GM19239 (cell line): ENCODE data around the gene FAM181A.

Source experiments
- DNase-seq: peaks from one replicate; pipeline ENCODE4 v3.0.0; 2011; ENCODE audit warnings: low spot score; ENCODE audit not compliant: insufficient read length
- FAIRE-seq: peaks from 2 replicates; lab custom pipeline; 2011; peaks lifted over from hg19 to GRCh38; lab: Jason Lieb, UNC

The FAM181A gene

DNA sequence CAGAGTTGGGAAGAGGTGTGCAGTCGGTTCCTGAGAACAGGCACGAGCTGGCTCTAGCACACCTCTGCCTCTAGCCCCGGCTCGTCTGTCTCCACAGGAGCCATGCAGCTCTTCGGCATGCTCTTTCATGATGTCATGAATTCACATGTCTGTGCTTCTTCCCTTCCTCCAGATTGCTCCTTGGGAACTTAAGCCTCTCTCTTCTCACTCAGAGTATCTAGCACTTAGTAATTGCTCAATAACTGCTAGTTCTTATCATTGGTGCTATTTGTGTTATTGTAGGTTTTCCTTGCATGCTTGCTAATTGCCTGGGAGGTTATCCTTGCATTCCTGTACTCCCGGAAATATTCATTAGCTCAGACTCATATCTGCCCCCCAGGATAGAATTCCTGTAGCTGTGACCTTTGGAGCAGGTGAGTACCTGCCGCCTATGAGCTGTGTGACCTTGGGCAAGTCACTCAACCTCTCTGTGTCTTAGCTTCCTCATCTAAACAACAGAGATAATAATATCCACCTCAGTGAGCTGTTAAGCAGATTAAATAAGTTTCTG lies 19.5 kb downstream of the FAM181A start:
- FAIRE-seq (no peak), DNase-seq (no peak)

DNA sequence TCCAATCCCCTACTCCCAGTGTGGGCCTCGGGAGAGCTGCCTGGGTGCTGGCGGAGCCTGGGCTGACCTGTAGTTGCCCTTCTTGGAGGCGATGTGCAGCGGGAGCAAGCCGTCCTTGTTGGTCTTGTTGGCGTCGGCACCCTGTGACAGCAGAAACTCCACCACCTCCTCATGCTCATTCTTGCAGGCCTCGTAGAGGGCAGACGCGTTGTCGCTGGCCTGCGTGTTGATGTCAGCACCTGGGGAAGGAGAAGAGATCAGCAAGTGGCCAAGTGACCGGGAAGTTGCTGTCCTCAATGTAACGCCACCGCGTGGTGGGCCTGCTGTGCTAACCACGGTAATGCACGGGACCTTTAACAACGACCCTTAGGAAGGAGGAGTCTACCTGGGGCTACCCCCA lies 20.1 kb downstream of the FAM181A start:
- DNase-seq, result no peak
- no peak for FAIRE-seq

DNA sequence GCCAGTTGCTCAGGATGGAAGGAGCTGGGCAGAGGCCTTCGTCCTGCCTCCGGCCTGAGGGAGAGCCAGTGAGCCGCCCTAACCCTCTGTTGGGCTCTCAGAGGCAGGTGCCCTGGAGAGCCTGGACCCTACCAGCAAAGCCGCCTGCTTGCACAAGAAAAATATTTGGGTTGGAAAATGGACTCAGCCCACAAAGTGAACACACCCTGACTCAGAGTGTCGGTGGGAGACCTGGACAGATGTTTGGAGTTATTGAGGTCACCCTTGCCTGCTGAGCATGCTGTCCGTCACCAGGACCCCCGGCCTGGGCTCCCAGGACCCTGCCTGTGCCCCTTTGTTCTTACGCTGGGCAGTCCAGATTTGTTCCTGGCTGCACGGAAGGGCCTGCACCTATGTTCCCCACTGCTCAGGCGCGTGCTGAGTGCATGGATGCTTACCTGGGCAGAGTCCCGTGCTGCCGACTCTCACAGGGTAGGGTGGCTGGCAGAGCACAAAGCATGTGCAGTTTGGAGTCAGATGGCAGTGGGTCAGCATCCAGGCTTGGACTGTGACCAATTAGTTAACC lies 22.4 kb downstream of the FAM181A start:
- DNase-seq, result no peak
- FAIRE-seq, result no peak

DNA sequence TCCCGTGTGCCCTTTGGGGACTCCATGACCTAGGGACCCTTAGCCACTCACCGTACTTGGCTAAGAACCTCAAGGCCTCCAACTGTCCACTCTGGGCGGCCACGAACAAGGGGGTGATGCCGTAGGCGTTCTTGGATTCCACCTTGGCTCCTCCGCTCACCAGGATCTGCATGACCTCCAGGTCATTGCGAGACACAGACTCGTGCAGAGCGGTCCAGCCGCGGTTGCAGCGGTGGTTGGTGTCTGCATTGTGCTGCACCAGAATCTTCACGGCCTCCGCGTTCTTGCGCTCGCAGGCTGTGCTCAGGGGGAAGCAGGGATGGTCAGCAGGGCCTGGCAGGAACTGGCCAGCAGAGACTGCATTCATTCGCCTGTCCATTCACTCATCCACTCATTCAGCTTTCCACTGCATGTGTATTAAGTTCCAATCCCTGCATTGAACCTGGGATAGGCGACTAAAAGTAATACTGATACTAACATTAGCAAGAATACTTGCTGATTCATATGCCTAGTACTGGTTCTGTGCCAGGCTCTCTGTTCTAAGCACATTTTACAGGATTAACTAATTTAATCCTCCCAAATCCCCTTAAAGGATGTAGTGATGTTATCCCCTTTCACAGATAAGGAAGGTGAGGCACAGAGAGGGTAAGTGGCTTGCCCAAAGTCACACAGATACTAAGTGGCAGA lies 23.9 kb downstream of the FAM181A start:
- FAIRE-seq (no peak), DNase-seq (no peak)

DNA sequence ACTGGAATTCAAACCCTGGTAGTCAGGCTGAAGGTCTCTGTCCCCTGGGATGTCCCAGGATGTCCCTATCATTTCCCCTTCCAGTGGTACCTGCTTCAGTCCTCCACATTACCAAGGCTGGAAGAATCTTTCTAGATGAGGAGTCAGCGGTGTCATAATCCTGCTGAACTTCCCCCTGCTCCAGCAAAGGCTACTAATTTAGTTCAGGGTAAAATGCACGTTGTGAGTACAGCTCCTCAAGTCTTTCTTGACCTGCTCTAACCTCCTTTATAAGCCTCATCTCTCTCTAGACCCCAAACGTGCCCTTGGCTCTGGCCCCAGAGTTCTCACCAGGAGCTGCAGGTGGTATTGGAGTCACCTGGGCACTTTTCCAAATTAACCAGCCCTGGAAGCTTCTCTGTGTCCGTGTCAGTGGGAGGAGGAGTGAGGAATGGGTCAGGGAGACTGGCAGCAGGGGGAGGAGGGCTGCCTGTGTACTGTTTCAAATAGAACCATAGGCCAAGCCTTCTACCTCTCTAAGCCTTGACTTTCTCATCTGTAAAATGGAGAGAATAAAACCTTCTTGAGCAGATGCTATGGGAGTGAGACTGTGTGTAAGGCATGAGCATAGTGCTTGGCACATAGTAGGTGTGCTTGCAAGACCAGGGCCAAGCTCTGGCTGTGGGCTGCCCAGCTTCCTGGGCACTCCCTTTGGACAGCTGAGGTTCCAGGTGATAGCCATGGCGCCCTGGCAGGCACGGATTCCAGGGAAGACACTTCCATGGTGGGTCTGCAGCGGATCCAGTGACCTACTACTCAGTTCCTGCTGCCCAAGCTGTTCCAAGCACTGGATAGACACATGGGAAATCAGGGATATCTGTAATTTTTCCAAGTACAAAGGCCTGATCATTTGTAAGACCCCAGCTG lies 24.7 kb downstream of the FAM181A start:
- FAIRE-seq (peak; percentile 47), DNase-seq (no peak)

DNA sequence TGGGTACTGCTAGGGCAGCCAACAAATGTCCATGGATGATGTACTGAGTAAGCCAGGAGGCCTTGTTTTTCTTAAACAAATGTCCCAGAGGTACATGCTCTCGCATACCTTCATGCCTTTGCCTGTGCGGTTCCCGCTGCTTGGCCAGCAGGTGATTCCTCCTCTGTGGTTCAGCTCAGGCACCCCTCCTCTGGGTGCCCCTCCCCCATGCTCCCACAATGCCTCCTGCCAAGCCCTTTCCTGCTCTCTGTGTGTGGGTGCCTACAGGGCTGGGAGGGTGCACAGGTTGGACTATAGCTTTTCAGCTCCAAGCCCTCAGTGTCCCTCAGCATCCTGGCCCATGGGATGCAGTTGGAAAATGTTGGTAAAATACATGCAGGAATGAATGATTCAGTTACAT lies 25.7 kb downstream of the FAM181A start:
- no peak for DNase-seq
- no peak for FAIRE-seq

DNA sequence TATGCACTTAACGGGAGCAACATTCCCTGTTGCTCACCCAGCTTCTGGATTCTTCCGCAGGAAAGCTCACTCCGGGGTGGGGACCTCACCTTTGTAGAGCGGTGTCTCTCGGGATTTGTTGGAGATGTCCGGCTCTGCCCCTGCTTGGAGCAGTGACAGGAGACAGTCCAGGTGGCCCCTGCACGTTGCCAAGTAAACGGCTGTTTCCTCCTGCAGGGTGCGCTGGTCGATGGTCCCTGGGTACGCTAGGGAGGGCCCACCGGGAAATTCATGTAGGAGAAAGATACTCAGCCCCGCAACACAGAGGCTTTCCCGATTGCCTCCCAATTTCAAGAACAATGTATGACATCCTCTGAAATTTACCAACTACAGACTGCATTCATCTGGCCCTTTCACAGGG lies 26.1 kb downstream of the FAM181A start:
- FAIRE-seq (no peak), DNase-seq (no peak)

DNA sequence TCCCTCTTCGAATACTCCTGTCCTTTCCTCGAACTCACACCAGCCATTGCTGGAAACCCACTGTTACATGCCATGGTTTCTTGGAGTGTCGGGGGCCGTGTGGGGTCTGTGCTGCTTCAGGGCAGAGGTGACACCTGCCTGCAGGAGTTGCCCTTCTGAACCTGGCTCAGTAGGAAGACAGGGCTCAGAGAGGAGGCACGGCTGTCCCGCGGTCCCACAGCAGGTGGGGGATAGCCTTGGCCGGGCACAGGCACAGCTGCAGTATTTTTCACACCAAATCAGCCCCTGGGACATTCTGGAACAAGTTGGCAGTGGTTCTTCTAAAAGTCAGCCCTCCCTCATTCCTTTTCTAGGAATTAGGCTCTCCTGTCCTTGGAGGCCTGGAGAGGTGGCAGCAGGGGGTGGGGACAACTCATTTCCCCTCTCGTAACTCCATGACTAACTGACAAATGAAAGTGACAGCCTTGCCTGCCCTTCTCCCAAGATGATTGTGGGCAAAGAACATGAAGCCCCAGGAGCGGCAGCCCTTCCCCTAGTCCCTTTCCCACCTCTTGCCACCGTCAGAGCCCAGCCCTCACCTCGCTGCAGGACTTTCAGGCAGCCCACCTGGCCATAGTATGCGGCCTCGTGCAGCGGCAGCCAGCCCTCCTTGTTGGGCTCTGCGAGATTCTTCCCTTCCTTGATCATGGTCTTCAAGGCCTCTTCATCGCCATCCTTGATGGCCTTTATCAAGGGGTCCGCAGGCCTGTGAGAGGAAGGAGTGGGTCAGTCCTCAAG lies 26.8 kb downstream of the FAM181A start:
- FAIRE-seq (no peak), DNase-seq (no peak)

DNA sequence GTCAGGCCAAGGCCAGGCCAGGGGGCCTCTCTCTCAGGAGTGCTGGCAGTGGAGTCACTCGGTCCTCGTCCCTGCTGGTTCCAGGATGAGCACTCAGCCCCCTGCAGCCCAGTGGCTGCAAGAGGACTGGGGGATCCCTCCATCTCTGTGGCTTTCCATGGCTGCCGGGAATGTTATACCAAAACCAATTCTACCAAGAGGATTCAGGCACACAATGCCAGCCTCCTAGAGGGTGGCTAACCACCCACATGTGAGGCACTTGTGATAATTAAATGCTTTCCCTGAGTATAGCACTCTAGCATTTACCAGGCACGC lies 27.3 kb downstream of the FAM181A start:
- no peak for FAIRE-seq

DNA sequence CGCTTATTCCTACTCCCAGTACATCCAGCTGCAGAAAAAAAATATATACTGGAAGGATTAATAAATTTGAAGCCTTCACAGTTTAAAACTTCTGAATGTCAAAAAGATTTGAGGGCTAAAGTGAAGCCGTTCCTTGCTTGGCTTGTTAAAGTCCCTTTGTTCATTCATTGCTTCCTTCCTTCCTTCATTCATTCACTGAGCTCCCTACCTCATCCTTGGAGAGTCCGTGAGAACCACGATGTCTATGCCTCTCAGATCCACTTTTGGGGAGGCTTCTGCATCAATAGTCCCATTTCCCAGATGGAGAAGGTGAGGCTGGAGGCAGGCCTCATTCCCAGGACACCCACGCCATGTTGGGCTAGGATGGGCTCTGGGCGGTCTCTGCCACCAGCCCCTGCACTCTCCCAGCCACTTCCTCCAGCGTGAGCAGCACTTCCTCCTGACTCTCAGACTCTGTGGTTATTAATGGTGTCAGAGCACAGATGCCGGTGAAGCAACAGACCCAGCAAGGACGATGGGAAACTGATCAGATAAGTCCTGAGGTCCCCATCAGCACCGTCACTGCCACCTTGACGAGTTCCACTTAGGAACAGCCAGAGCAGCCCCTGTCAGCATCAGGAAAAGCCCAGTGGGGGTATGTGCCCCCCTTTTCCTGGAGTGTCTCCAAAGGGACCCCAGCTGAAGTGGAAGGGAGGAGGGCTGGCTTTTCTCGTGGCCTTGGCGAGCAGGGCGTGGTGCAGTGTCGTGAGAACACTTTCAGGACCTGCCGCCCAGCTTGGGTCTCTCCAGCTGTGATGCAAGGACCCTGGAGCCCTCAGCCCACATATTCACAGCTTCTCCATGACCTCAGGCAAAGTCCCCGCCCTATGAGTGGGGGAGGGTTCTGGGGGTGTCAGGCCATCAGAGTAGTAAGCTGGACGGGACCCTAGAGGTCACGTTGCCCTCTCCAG lies 28.0 kb downstream of the FAM181A start:
- FAIRE-seq (peak; percentile 98), DNase-seq (peak; percentile 61)

More for the DNA sequence above, 27.3 kb downstream of the FAM181A start:
- no peak for DNase-seq

DNA sequence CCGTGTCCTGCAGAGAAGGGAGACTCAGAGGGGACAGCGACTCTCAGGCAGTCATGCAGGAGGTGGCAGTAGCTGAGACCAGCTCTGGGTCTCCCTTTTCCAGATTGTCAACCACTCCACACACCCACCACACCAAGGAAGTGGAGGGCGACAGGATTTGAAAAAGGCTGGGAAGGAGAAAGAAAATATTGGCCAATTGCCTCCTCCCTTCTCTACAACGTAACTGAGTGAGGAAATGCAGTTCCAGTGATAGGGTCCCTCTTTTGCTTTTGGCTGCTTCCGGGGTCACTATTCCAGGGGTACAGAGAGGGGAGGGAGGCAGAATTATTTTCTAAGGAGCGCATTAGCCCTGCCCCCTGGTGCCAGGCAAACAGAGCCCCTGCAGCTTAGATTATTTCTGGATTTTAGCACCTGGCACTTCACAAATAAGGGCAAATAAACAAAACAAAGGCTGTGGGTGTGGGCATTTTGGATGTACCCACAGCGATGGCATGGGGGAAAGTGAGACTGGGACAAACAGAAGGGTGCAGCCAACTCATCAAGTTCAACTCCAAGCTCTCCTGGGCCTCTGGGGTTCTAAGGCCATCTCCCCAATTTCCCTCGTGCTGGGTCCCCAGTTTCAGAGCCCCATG lies 28.8 kb downstream of the FAM181A start:
- DNase-seq (no peak), FAIRE-seq (no peak)

DNA sequence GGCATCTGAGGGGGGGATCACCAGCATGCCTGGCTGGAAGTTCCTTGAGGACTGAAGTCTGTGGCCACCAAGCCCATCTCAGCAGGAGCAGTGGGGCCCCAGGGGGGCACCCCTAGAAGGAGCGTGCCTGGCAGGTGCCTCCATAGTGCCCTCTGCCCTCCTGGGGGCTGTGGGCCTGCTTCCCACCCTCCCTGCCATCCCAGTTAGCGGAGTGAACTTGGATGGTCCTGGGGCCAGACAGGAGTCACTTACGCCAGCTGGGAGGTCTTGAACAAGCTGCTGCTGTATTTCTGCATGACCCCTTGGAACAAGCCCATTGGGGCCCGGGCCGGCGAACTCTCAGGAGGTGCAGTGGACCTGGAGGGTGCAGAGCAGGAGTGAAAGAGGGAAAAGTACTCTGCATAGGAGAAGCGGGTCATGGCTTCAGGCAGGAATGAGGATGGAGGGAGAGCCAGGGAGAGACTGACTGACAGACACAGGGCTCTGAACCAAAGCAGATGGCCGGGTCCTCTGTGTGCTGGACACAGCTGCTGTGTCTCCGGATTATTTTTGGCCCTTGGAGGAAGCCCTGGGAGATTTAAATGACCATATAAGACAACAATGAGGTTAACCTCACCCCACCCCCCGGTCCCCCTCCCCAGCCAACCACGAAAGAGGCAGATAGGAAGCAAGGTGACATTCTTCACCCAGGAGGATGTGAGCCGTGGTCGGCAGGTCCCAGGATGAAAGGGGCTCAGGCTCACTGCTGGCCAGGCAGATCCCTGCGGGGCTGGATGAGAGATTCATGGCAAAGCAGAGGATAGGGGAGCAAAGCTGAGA lies 29.6 kb downstream of the FAM181A start:
- DNase-seq, result no peak
- peak; percentile 42 for FAIRE-seq

DNA sequence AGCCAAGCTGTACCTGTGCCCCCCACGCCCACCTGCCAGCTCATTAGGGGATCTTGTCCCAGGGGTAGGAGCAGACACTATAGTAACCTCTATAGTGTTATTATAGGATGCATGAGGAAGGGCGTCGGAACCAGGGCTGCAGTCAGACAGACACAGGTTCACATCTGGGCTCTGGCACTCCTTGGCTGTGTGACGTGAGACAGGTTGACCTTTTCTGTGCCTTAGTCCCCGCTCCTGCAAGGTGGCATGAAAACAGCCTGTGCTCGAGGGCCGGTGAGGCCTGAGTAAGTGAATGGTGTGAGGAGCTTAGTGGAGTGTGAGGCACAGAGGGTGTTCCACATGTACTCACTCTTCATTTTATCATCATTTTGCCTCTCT lies 30.2 kb downstream of the FAM181A start:
- FAIRE-seq (no peak), DNase-seq (no peak)

DNA sequence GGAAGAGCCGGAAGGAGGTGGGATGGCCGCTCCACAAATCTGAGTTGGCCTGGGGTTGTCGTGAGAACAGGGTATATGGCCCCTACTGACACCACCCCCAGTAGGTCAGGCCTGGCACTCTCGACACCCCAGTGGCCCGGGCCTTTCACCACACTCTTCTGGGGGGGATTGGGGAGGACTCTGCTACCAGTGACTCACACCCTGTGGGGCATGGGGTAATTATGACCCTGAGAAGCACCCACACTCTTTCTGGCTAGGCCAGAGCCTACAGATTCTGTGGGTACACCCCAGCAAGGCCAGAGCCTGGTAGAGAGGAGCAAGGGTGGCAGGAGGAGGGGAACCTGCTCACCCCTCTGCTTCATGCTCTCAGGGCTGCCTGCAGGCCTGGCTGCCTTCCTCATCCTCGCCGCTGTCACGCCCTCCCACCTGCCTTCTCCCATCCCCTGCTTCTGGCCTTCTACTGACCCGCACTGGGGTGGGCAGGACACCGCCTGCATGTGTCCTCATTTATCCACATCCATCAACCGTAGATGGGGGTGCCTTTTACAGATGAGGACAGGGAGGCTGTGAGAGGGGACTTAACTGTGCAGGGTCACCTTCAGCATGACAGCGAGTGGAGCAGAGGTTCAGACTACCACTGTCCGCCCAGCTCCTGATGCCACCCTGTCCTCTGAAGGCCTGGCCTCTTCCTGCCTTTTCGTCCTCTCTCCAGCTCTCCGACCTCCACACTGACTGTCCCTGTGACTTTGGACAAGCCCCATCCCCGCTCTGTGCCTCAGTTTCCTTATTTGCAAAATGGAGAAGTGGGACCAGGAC lies 30.8 kb downstream of the FAM181A start:
- no peak for DNase-seq
- FAIRE-seq, result no peak

DNA sequence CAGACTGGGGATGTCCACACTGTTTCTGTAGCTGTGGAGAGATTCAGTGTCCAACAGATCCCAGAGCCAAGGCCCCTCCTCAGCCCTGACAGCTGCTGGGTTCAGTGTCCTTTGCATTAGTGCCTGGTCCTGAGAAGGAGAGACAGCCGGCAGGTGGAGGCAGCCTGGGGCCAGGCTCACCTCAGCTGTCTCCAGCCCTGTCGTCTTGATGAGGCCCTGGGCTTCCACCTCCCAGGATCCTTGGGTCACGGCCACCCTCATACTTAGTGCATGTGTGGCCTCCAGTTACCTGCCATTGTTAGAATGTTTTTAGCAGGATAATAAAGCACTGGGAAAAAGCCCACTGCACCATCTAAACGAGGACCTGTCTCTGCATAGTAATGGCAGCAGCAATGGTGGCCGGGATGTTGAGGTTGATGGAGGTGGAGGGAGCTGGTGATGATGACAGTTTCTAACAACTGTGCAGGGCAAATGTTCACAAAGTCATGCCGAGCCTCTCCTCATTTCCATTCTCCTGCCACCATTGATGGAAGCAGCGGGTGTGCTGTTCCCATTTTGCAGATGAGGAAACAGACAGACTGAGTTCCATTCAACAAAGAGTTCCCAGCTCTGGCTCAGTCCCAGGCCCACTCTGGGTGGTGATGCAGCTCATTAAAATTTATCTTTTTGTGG lies 31.6 kb downstream of the FAM181A start:
- DNase-seq (no peak), FAIRE-seq (no peak)

DNA sequence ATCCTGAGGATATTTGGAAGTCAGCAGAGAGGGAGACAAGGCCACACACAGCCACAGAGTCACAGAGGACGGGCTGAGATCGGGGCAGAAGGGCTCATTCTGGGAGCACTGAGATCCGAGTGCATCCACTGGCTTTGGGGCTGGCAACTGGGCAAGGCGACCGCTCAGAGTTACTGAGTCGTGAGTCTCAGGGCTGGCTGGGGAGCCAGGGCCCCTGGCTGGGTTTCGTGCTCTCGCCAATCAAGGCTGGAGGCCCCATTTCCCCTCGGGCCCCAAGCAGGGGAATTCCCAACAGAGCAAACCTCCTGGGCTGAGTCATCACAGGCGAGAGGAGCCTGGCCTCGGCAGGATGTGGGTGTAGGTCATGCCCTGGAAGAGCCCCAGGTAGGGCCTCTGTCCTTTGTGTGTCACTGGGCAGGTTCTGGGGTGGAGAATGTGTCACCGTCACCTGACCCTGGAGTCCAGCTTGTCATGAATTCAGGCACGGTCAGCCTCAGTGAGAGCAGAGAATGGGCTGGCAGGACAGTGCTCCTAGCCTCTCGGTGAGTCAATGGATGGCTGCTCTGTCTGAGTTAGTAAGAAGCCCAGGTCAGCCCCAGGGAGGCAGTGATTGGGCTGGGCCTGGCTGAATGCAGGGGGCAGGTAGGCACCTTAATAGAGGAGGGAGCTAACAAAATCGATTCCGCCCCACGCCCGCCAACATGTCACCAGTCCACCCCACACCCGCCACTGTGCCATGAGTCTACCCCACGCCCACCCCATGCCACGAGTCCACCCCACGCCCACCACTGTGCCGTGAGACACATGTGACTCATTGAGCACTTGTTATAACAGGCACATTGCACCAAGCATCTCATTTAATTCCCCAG lies 32.3 kb downstream of the FAM181A start:
- DNase-seq, result peak; percentile 70
- peak; percentile 99 for FAIRE-seq
